Motor neuron (in vitro differentiated cells): ENCODE measurements around the gene GLYATL2. TPM values are rescaled to one million over a fixed set of nuclear protein-coding genes. Genes with fewer than 3 reads are reported as not detected.

Source experiments
- ATAC-seq, 8 experiments: fragments of 200-7000 bp; cut with Tn5 transposase; replicated peaks in 6 of 8; 2 replicates each; pipeline ENCODE4 v1.8.0; 2021; ENCODE audit warnings: mild to moderate bottlenecking in 8 of 8, moderate library complexity in 8 of 8
- H3K27ac ChIP-seq, 2 donors: fragments of 250-450 bp; sonication (Bioruptor Pico); 2 replicates each; pipeline ENCODE4 v1.9.0; 2021; ENCODE audit warnings: antibody characterized with exemption in 2 of 2, mild to moderate bottlenecking in 2 of 2, moderate library complexity in 1 of 2
- H3K4me1 ChIP-seq, 2 donors: fragments of 250-450 bp; sonication (Bioruptor Pico); replicated peaks in 1 of 2; 2 replicates each; pipeline ENCODE4 v1.6.1; 2021; ENCODE audit warnings: antibody characterized with exemption in 2 of 2, mild to moderate bottlenecking in 2 of 2, moderate library complexity in 1 of 2
- H3K4me3 ChIP-seq, 5 donors: fragments of 250-450 bp; sonication (Bioruptor Pico); 2 replicates each; pipeline ENCODE4 v1.9.0; 2021; ENCODE audit warnings: antibody characterized with exemption in 5 of 5, mild to moderate bottlenecking in 5 of 5, moderate library complexity in 4 of 5
- WGBS, 10 experiments: fragments of 450-650 bp; shearing (Covaris generic); methylation state at CpG; one replicate each; pipeline ENCODE4 v1.0.0; 2022; 5-methylcytosine and 5-hydroxymethylcytosine counted together
- in situ Hi-C, 9 experiments: fragments of 400-800 bp; cut with MboI; loops; one replicate each; pipeline ENCODE4 v1.15.0; 2021; ENCODE audit warnings: low sequenced_read_pairs in 9 of 9, low pct_unique_long_range_greater_than_20kb in 2 of 9; ENCODE audit not compliant: unreplicated experiment in 9 of 9
- total RNA-seq, 8 experiments: library from RNA; unstranded; fragments of 300-600 nt; gene quantifications; 2 replicates each; pipeline versions ENCODE4 v1.2.3 to v1.2.4, GENCODE V29; 2022

Gene GLYATL2
- total RNA-seq, 8 experiments from 2014 or later = 1.0 to 19.4 (median 2.0) TPM; not detected in 1

DNA sequence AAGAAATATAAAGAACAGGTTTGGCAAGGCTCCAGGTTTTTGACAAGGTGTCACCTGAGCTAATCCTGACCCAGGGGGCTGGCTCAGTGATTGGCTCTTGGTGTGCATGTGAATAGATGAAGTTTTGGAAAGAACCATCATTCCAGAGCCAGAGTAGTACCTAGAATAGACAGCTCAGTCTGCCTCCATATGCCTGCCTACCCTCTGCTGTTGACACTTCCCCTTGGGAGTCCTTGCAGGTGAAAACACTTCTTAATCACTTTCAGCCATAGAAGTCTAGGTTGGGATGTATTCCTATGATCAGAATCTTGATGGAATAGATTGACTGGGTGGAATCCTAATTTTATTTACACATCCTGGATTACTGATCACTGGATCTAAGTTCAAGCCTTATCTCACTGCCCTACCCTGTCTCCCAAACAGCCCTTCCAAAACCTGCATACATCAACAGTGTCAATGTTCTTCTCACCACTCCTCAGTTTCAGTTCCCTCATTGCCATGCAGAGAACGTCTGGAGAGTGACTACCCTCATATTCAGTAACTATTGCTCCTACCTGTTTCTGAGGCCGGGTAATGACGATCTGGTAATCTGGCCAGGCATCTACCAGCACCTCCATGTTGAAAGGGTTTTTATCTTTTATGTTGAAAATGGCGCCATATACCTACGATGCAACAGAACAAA lies 6.7 kb downstream of the GLYATL2 start:
- no peak overlapping the region for H3K4me3 ChIP-seq
- in situ Hi-C loops = no loop called here
- no peaks in the 10 kb centered on the region for H3K4me1 ChIP-seq
- no peak overlapping the region for H3K27ac ChIP-seq
- WGBS, 10 experiments = 41 to 100% (median 81%) methylated on average over 2 to 5 of the region's 5 CpGs; no CpG with 5 or more reads in 3 of the 10 experiments
- no peak for ATAC-seq

DNA sequence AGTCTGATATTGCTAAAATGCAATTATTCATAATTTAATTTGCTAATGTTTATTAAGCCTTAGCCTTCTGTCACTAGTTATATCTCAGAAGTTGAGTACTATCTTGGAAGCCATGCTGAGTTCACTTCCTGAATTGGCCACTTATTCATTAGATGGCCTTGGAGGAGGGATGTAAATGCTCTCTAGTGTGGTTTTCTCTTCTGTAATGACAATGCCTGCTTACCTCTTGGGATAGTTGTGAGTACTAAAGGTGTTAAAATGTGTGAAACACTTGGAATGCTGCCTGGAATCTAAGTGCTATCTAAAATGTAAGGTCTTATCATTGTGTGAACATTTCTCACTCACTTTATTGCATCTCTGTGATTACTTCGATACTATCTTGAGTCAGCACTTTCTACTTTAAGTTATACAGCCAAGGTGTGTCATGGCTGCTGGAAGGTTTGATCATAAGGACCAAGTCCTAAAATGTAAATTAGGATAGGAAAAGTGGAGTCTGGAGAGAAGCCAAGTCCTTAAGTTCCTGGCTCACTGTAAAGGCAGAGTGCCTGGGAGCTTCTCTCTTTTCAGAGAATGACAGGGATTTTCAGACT lies 12.4 kb downstream of the GLYATL2 start:
- 0 to 100% (median 84%) methylated on average over 1 of the region's 1 CpG; no CpG with 5 or more reads in 4 of the 10 experiments for WGBS, 10 experiments
- H3K27ac ChIP-seq = no peak overlapping the region
- in situ Hi-C loops = no loop called here
- peak in 2 of 8 experiments; percentile 8 to 24 for ATAC-seq
- no peak overlapping the region for H3K4me3 ChIP-seq
- no peaks in the 10 kb centered on the region for H3K4me1 ChIP-seq

DNA sequence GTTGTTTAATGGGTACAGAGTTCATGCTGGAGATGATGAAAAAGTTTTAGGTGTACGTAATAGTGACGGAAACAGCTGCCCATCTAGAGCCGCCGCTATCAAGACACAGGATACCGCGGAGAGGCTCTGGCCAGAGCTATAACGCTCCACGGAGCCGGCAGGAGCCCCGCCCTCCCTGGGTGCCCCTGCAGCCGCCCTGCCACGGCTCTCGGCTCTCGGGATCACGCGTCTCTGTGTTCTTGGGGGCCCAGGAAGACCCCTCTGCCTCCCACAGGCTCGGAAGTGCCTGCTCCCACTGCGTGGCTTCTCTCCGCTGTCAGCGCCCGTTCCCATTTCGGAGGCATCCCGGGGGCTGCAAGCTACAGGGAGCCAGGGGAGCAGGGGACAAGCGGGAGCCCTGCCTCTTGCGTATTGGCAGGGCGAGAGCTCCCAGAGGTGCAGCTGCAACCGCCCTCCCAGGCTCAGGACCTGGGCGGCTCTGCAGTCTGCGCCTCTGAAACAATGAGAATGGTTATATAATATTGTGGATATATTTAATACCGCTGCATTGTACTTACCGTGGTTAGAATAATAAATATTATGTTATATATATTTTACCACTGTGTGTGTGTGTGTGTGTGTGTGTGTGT lies 13.7 kb downstream of the GLYATL2 start:
- peak in 1 of 8 experiments; percentile 25 for ATAC-seq
- no peak overlapping the region for H3K4me3 ChIP-seq
- no peak overlapping the region for H3K27ac ChIP-seq
- no peaks in the 10 kb centered on the region for H3K4me1 ChIP-seq
- WGBS, 10 experiments = 19 to 97% (median 86%) methylated on average over 2 to 10 of the region's 31 CpGs; no CpG with 5 or more reads in 2 of the 10 experiments
- in situ Hi-C loops = no loop called here

DNA sequence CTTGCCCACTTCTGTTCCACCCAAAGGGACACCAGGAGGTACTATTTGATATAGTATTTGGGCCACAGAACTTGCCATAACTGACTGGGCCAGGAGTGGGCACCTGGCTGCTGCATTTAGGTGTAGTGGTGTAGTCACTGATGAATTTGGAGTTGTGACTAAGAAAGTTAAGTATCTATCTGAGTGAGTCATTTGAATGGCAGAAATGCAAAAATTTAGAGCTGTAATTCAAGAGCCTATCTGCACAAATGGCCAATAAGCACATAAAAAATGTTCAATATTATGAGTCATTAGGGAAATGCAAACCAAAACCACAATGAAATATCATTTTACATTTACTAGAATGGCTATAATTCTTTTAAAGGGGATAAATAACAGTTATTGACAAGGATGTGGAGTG lies 14.7 kb downstream of the GLYATL2 start:
- peak in 3 of 8 experiments; percentile 42 to 98 (median 96) for ATAC-seq
- in situ Hi-C loops = no loop called here
- H3K4me3 ChIP-seq = no peak overlapping the region
- H3K4me1 ChIP-seq = no peaks in the 10 kb centered on the region
- H3K27ac ChIP-seq = no peak overlapping the region

DNA sequence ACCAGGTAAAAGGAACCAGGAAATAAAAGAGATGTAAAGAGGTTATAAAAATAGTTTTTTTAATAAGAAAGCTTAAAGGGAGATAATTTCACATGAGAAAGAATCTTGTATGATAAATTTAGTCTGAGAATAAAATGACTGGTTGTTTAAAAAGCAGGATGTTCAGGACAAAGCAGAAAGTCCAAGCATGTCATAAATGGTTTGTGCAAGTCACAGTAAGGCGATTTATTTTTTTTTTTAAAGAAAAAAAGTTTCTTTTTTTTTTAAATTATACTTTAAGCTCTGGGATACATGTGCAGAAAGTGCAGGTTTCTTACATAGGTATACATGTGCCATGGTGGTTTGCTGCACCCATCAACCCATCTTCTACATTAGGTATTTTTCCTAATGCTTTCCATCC lies 30.8 kb downstream of the GLYATL2 start:
- ATAC-seq = no peak
- no peak overlapping the region for H3K27ac ChIP-seq
- WGBS, 10 experiments = 0 to 92% (median 57%) methylated on average over 1 of the region's 1 CpG; no CpG with 5 or more reads in 1 of the 10 experiments
- in situ Hi-C loops = no loop called here
- no peak overlapping the region for H3K4me3 ChIP-seq
- H3K4me1 ChIP-seq = no peaks in the 10 kb centered on the region

DNA sequence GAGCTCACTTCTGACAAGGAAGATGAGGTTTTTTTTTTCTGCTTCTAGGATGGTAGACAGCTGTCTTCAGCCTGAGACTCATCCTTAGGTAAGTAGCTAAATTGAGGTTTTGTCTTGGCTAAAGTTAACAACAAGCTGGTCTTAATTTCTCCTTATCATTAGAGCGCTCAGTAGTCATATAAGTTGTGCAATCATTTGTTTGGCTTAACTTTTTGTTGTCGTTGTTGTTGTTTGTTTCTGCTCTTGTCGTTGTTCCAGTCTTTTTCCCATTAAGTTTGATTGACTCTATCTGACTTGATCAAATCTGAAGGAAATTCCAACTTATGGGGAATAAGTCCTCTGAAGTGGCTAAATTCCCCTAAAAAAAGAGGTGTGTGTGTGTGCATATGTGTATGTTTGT lies 33.0 kb downstream of the GLYATL2 start:
- H3K4me3 ChIP-seq = no peak overlapping the region
- in situ Hi-C loops = no loop called here
- H3K4me1 ChIP-seq = no peaks in the 10 kb centered on the region
- WGBS, 10 experiments = 0 to 100% (median 78%) methylated on average over 1 to 3 of the region's 3 CpGs; no CpG with 5 or more reads in 1 of the 10 experiments
- no peak overlapping the region for H3K27ac ChIP-seq
- no peak for ATAC-seq

DNA sequence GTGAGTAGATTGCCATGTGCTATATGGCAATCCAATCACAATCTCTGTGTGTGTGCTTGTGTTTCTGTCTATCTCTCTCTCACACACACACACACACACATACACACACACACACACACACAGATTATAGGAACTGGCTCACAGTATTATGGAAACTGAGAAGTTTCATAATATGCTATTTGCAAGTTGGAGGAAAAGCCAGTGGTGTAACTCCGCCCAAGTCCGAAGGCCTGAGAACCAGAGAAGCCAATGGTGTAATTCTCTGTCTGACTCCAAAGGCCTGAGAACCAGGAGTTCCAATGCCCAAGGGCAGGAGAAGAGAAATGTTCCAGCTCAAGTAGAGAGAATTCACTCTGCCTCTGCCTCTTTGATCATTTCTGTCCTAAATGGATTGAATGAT lies 37.2 kb downstream of the GLYATL2 start:
- 15 to 93% (median 84%) methylated on average over 2 of the region's 2 CpGs; no CpG with 5 or more reads in 6 of the 10 experiments for WGBS, 10 experiments
- in situ Hi-C loops = no loop called here
- no peak overlapping the region for H3K27ac ChIP-seq
- H3K4me1 ChIP-seq = no peaks in the 10 kb centered on the region
- H3K4me3 ChIP-seq = no peak overlapping the region
- ATAC-seq = peak in 2 of 8 experiments; percentile 98 to 99

DNA sequence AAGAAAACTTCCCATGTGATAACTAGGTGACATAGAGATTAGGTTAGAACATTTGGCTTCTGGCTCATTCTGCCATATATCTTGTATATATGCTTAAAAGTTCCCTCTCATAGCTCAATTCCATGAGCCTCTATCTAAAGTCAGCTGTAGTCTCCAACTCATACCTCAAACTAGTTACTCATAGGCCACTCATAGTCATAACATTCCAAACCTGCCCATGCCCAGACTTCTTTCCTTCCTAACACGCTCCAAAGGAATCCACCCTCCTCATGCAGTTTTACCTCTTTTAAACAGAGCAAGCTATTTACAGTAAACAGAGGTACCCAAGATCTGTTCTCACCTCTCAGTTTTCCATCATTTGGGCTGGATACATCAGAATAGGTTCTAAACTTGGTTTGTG lies 39.4 kb downstream of the GLYATL2 start:
- WGBS, 10 experiments = 18 to 100% (median 29%) methylated on average over 1 of the region's 1 CpG; no CpG with 5 or more reads in 5 of the 10 experiments
- in situ Hi-C loops = no loop called here
- no peak for ATAC-seq

DNA sequence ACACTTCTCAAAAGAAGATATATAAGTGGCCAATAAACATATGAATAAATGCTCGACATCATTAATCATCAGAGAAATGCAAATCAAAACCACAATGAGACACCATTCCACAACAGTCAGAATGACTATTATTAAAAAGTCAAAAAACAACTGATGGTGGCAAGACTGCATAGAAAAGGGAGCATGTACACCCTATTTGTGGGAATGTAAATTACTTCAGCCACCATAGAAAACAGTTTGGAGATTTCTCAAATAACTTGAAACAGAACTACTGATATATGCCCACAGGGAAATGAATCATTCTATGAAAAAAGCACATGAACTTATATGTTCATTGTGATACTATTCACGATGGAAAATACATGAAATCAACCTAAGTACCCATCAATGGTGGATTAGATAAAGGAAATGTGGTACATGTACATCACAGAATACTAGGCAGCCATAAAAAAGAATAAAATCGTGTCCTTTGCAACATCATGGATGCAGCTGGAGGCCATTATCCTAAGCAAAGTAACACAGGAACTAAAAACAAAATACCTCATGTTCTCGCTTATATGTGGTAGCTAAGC lies 42.4 kb downstream of the GLYATL2 start:
- H3K27ac ChIP-seq = no peak overlapping the region
- no peaks in the 10 kb centered on the region for H3K4me1 ChIP-seq
- WGBS, 10 experiments = 14 to 100% (median 67%) methylated on average over 2 to 4 of the region's 4 CpGs
- ATAC-seq = no peak
- in situ Hi-C loops = no loop called here
- no peak overlapping the region for H3K4me3 ChIP-seq

More for the DNA sequence above, 39.4 kb downstream of the GLYATL2 start:
- Histone ChIP-seq H3K4me1 (no peaks in the 10 kb centered on the region), H3K4me3 (no peak overlapping the region), H3K27ac (no peak overlapping the region)

DNA sequence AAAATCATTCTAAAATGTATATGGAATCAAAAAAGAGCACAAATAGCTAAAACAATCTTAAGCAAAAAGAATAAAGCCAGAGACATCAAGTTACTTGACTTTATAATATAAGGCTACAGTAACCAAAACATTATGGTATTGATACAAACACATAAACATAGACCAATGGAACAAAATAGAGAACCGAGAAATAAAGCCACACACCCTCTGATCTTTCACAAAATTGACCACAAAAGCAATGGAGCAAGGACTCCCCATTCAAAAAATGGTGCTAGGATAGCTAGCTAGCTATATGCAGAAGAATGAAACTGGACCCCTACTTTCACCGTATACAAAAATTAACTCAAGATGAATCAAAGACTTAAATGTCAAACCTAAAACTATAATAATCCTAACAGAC lies 43.2 kb downstream of the GLYATL2 start:
- H3K4me3 ChIP-seq = no peak overlapping the region
- ATAC-seq = no peak
- in situ Hi-C loops = no loop called here
- no peak overlapping the region for H3K27ac ChIP-seq
- WGBS, 10 experiments = 20 to 100% (median 75%) methylated on average over 1 to 2 of the region's 2 CpGs; no CpG with 5 or more reads in 1 of the 10 experiments
- no peaks in the 10 kb centered on the region for H3K4me1 ChIP-seq

DNA sequence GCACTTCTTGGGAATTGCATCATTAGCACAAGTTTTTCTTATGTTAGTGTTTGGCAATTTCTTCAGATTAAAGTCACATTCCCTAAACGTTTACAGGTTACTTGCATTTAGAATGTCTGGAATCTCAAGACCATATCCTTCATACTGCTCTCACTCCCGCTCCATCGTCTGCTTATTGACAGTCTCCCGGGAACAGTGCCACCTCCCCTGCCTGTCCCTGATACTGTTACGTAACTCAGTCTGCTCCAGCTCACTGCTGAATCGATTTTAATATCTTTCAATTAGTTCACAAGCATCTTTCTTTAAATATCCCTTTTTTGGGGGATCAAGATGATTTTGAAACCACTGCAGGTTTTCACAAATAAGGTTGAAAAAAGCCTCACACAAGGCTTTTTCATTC lies 48.2 kb downstream of the GLYATL2 start:
- no peaks in the 10 kb centered on the region for H3K4me1 ChIP-seq
- in situ Hi-C loops = loop anchor here in 2 of 9 experiments (25.0 kb wide), 3 partner anchors 109 to 234 kb away; no protein-coding TSS in a partner anchor
- peak in 1 of 8 experiments; percentile 56 for ATAC-seq
- 8 to 65% (median 37%) methylated on average over 1 to 6 of the region's 6 CpGs; no CpG with 5 or more reads in 1 of the 10 experiments for WGBS, 10 experiments
- H3K4me3 ChIP-seq = no peak overlapping the region
- H3K27ac ChIP-seq = no peak overlapping the region

DNA sequence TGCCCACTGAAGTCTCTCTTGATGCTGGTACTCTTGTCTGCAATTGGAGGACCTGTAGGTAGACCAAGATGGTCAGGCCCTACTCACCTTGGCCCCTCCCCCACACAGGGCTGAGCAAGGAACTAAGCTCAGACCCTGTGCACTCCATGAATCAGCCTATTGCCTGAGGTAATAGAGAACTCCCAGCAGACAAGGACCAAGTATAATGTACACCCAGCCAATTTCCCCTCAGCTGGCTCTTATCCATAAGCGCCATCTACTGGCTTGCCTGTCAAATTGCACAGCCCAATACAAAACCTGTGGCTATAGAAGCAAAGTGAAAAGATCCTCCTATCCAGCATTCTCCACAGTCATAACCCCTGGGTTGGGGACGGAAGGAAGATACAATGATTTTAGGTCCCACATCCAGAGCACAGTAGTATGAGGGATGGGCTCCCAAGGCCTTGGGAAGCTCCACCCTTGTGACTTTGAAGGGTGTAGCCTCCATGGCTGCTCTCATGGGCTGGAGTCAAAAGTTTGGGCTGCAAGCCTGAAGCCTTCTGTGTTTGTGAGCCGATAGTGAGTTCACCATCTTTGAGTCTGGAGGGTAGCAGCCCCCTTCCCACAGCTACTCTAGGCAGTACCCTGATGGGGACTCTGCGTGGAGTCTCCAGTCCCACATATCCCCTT lies 56.0 kb downstream of the GLYATL2 start:
- Histone ChIP-seq H3K4me3 (no peak overlapping the region), H3K4me1 (no peaks in the 10 kb centered on the region), H3K27ac (no peak overlapping the region)
- 27 to 80% (median 40%) methylated on average over 1 to 3 of the region's 4 CpGs; no CpG with 5 or more reads in 5 of the 10 experiments for WGBS, 10 experiments
- in situ Hi-C loops = loop anchor here in 3 of 9 experiments (10.0 to 25.0 kb wide), 4 partner anchors 101 to 226 kb away; no protein-coding TSS in a partner anchor
- ATAC-seq = peak; percentile 57 to 98 (median 90)
